Fibroblast of pulmonary artery (primary cell): Measurements from ENCODE around the gene ILF3.

Source experiments
- DNase-seq: peaks from one replicate; pipeline ENCODE4 v3.0.0-alpha.2; 2010; ENCODE audit warnings: low read depth
- H3K4me3 ChIP-seq: replicated peaks from 2 replicates; pipeline ENCODE4 v1.5.1; 2011; ENCODE audit warnings: low read depth, mild to moderate bottlenecking, control low read depth, low read length, moderate library complexity
- CTCF ChIP-seq: IDR thresholded peaks from 2 replicates; pipeline ENCODE4 v1.5.1; 2011; ENCODE audit warnings: mild to moderate bottlenecking, control low read depth, low read length, inconsistent platforms; ENCODE audit errors: missing control alignments

ILF3 gene

DNA sequence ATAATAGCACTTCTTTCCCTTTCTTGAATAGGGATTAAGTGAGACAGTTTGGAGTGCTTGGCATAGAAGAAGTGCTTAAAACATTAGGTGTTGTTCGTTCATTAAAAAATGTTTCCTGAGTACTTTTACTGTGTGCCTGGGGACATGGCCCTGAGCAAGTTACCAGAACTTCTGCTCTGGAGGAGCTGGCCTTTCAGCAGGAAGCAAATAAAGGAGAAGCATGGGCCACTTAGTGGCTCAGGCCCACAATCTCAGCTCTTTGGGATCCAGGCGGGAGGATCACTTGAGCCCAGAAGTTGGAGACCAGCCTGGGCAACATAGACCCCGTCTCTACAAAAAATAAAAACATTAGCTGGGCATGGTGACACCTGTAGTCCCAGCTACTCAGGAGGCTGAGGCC, 69.4 kb downstream of the ILF3 start:
- no peak overlapping the region for H3K4me3 ChIP-seq
- no peak for TF ChIP-seq CTCF
- no peak for DNase-seq

DNA sequence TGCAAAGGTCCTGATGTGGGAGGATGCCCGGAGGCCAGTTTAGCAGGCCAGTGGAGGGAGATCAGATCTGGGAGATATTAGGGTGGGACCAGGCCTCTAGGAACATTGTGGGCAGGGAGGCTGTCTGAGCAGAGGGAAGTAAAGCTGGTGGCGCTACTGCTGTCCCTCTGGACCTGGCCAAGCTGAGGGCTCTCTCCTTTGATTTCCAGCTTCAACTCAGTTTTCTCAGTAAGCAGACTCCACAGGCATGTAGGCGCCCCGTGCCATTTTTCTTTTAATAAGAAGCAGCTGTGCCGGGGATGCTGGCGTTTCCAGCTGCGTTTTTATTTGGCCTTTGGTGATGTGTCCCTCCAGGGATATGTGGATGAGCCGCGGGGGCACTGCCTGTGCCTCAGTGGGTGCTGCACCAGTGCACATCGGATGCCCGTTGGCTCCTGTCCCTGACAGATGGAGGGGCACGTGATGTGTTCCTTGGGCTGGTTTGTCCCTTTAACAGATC, 70.5 kb downstream of the ILF3 start:
- no peak for DNase-seq
- no peak for TF ChIP-seq CTCF
- H3K4me3 ChIP-seq = no peak overlapping the region

DNA sequence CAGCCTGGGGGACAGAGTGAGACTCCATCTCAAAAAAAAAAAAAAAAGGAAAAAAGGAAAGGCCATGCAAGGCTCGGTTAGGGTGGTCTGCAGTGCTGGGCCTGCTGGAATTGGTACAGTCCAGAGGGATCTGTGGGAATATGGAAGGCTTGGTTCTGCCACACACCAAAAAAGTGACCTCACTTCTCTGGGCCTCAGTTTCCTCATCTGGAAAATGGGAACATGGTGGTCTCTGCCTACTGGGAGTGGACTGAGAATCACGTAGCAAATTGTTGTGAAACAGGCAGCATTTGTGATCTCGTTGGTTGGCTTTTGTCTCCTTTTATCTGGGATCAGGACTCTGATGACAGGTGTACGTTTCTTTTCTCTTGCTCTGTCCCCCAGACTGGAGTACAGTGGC, 71.3 kb downstream of the ILF3 start:
- no peak for DNase-seq
- H3K4me3 ChIP-seq = no peak overlapping the region
- TF ChIP-seq CTCF = no peak

- DNase-seq = no peak
- no peak for TF ChIP-seq CTCF
- no peak overlapping the region for H3K4me3 ChIP-seq
These were observed 72.1 kb downstream of the ILF3 start for GRCh38 chr19:10726268-10726667.

DNA sequence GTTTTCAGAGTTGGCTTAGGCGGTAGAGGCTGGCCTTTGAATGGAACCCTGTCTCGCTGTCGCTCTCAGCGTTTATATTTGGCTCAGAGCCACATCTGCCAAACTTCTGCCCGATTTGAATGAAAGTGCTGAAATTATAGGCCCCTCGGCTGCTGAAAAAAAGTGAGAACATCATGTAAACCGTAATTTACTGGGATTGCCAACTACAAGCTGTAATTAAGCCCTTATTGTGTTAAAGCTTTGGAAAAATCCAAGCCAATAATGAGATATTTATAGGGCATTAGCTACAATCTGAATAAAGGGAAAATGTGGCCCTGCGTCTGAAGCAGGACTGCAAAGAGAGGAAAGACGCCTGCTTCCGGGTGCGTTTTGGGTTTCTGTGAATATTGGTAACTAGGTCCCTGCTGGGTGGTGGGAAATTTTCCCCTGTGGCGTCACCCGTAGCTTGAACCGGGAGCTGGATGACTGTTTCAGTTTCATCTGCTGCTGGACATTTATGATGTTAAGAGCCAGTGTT, 73.6 kb downstream of the ILF3 start:
- TF ChIP-seq CTCF = no peak
- no peak overlapping the region for H3K4me3 ChIP-seq
- DNase-seq = no peak

GRCh38 chr19:10729411-10729810, 75.3 kb downstream of the ILF3 start:
- no peak for DNase-seq

More at GRCh38 chr19:10729411-10729810, 75.3 kb downstream of the ILF3 start:
- TF ChIP-seq CTCF = no peak
- H3K4me3 ChIP-seq = no peak overlapping the region
